Spinal cord (tissue), 10 donors: ENCODE results near the gene C4orf36. TPM values are rescaled to one million over a fixed set of nuclear protein-coding genes. Genes with fewer than 3 reads are reported as not detected.

ENCODE experiments used
- DNase-seq, 6 donors: peaks; one replicate each; pipeline versions ENCODE4 v3.0.0 to v3.0.0-alpha.2; 2013 to 2015; ENCODE audit warnings: low spot score in 6 of 6, low read depth in 4 of 6
- H3K27ac ChIP-seq: one replicate; pipeline ENCODE4 v1.5.1; 2013; ENCODE audit warnings: low read depth, low read length, control low read depth
- H3K27me3 ChIP-seq: one replicate; pipeline ENCODE4 v1.6.1; 2013; ENCODE audit warnings: low read length; ENCODE audit not compliant: control insufficient read depth, insufficient read depth
- H3K36me3 ChIP-seq: one replicate; pipeline ENCODE4 v1.6.1; 2013; ENCODE audit warnings: low read length; ENCODE audit not compliant: control insufficient read depth, insufficient read depth
- H3K4me1 ChIP-seq: one replicate; pipeline ENCODE4 v1.6.1; 2013; ENCODE audit warnings: low read length; ENCODE audit not compliant: control insufficient read depth, insufficient read depth
- H3K4me3 ChIP-seq: one replicate; pipeline ENCODE4 v1.5.1; 2013; ENCODE audit warnings: low read depth, low read length, control low read depth
- H3K9me3 ChIP-seq: one replicate; pipeline ENCODE4 v1.6.1; 2013; ENCODE audit warnings: low read length; ENCODE audit not compliant: control insufficient read depth, insufficient read depth
- WGBS: methylation state at CpG from one replicate; pipeline ENCODE4 v1.1.5; 2013; ENCODE audit warnings: missing lambda C conversion rate; ENCODE audit not compliant: insufficient coverage; 5-methylcytosine and 5-hydroxymethylcytosine counted together
- polyA plus RNA-seq, 2 donors: library from polyadenylated mRNA; unstranded; fragments of 120-200 nt; gene quantifications; one replicate each; pipeline ENCODE4 v1.2.1, GENCODE V29; 2013; ENCODE audit not compliant: insufficient read length in 2 of 2
- total RNA-seq, 2 donors: library from RNA; depleted of rRNA in 1 of 2; stranded (reverse); fragments of 120-200 nt in 1 of 2; fragments of >200 nt in 1 of 2; gene quantifications; one replicate each; pipeline versions ENCODE4 v1.2.3 to v1.2.4, GENCODE V29; 2013 to 2014
- donor health status: healthy.

The C4orf36 gene
- total and polyA plus RNA-seq, 4 donors: 2.1 to 5.6 (median 3.0) TPM

GRCh38 chr4:86845593-86845992 is 46.6 kb downstream of the C4orf36 start:
- WGBS: 83% methylated on average over 4 of the region's 5 CpGs
- Histone ChIP-seq H3K4me3 (no peak overlapping the region), H3K27me3 (no peaks in the 10 kb centered on the region), H3K9me3 (no peaks in the 10 kb centered on the region), H3K4me1 (no peaks in the 10 kb centered on the region), H3K36me3 (no peaks in the 10 kb centered on the region), H3K27ac (no peak overlapping the region)
- DNase-seq: no peak

GRCh38 chr4:86841309-86841708 is 50.9 kb downstream of the C4orf36 start:
- no peak overlapping the region for H3K4me3 ChIP-seq
- H3K27me3 ChIP-seq: no peaks in the 10 kb centered on the region
- H3K36me3 ChIP-seq: no peaks in the 10 kb centered on the region
- H3K9me3 ChIP-seq: no peaks in the 10 kb centered on the region
- no peaks in the 10 kb centered on the region for H3K4me1 ChIP-seq
- no peak overlapping the region for H3K27ac ChIP-seq
- no CpG with 5 or more reads among the region's 1 CpG for WGBS
- no peak for DNase-seq

GRCh38 chr4:86840858-86841257 is 51.4 kb downstream of the C4orf36 start:
- Histone ChIP-seq H3K27me3 (no peaks in the 10 kb centered on the region), H3K9me3 (no peaks in the 10 kb centered on the region), H3K4me1 (no peaks in the 10 kb centered on the region), H3K4me3 (no peak overlapping the region), H3K36me3 (no peaks in the 10 kb centered on the region), H3K27ac (no peak overlapping the region)
- no peak for DNase-seq
- WGBS: no CpG with 5 or more reads among the region's 1 CpG

- Histone ChIP-seq H3K36me3 (no peaks in the 10 kb centered on the region), H3K9me3 (no peaks in the 10 kb centered on the region), H3K27me3 (no peaks in the 10 kb centered on the region), H3K4me1 (no peaks in the 10 kb centered on the region), H3K27ac (no peak overlapping the region), H3K4me3 (no peak overlapping the region)
- DNase-seq: peak in 2 of 6 donors; percentile 8 to 79
- 67% methylated on average over 1 of the region's 5 CpGs for WGBS
These were observed 54.3 kb downstream of the C4orf36 start for GRCh38 chr4:86837691-86838503.

- Histone ChIP-seq H3K36me3 (no peaks in the 10 kb centered on the region), H3K9me3 (no peaks in the 10 kb centered on the region), H3K4me3 (no peak overlapping the region), H3K4me1 (no peaks in the 10 kb centered on the region), H3K27ac (no peak overlapping the region), H3K27me3 (no peaks in the 10 kb centered on the region)
- DNase-seq: no peak
- WGBS: 100% methylated on average over 1 of the region's 3 CpGs
These were observed 56.5 kb downstream of the C4orf36 start for GRCh38 chr4:86835677-86836076.

GRCh38 chr4:86834901-86835300 is 57.3 kb downstream of the C4orf36 start:
- whole genome bisulfite sequencing: no CpG with 5 or more reads among the region's 3 CpGs
- no peaks in the 10 kb centered on the region for H3K36me3 ChIP-seq
- no peaks in the 10 kb centered on the region for H3K4me1 ChIP-seq
- H3K4me3 ChIP-seq: no peak overlapping the region
- no peak overlapping the region for H3K27ac ChIP-seq
- no peaks in the 10 kb centered on the region for H3K27me3 ChIP-seq
- peaks cover under 1% of the 10 kb centered on the region for H3K9me3 ChIP-seq
- DNase-seq: no peak

GRCh38 chr4:86833615-86834014 is 58.6 kb downstream of the C4orf36 start:
- H3K36me3 ChIP-seq: no peaks in the 10 kb centered on the region
- no peaks in the 10 kb centered on the region for H3K27me3 ChIP-seq
- no peak overlapping the region for H3K4me3 ChIP-seq
- H3K4me1 ChIP-seq: no peaks in the 10 kb centered on the region
- no peak for DNase-seq
- peaks cover 2% of the 10 kb centered on the region for H3K9me3 ChIP-seq
- no peak overlapping the region for H3K27ac ChIP-seq
- WGBS: 100% methylated on average over 1 of the region's 1 CpG

GRCh38 chr4:86831262-86832130 is 60.7 kb downstream of the C4orf36 start:
- H3K4me3 ChIP-seq: no peak overlapping the region
- no peaks in the 10 kb centered on the region for H3K4me1 ChIP-seq
- DNase-seq: peak in 1 of 6 donors; percentile 32
- WGBS: 83% methylated on average over 2 of the region's 5 CpGs
- no peaks in the 10 kb centered on the region for H3K27me3 ChIP-seq
- H3K36me3 ChIP-seq: no peaks in the 10 kb centered on the region
- peak overlapping the region; percentile 18 for H3K27ac ChIP-seq
- peaks cover 2% of the 10 kb centered on the region for H3K9me3 ChIP-seq
